Activated CD4-positive, alpha-beta T cell treated with anti-CD3 and anti-CD28 coated beads, Interleukin-2, amount 10 ng/mL, durations not matched to agents 7 days and 5 days (primary cell): ENCODE results near the gene RNF133. TPM values are rescaled to one million over a fixed set of nuclear protein-coding genes. Genes with fewer than 3 reads are reported as not detected.

Experiments used
- CTCF ChIA-PET: fragments of 350-600 bp; sonication (Branson Sonifier 250); formaldehyde crosslinking; loops from one replicate; lab custom pipeline; 2021; ENCODE audit warnings: antibody characterized with exemption; lab: Charles Lee
- POLR2A ChIA-PET: fragments of 350-600 bp; sonication (Branson Sonifier 250); formaldehyde crosslinking; loops from one replicate; lab custom pipeline; 2021; ENCODE audit warnings: antibody characterized with exemption; lab: Charles Lee
- DNase-seq: peaks from one replicate; pipeline ENCODE4 v3.0.0-alpha.2; 2020
- H3K27ac Mint-ChIP-seq: one replicate; pipeline ENCODE4 v1.8.0; 2021; ENCODE audit warnings: mild to moderate bottlenecking, moderate library complexity, mixed read lengths
- H3K27me3 Mint-ChIP-seq: one replicate; pipeline ENCODE4 v1.8.0; 2021; ENCODE audit warnings: mixed read lengths
- H3K36me3 Mint-ChIP-seq: one replicate; pipeline ENCODE4 v1.8.0; 2021; ENCODE audit warnings: low read depth, mixed read lengths
- H3K4me1 Mint-ChIP-seq: one replicate; pipeline ENCODE4 v1.8.0; 2021; ENCODE audit warnings: mixed read lengths
- H3K4me3 Mint-ChIP-seq: one replicate; pipeline ENCODE4 v1.8.0; 2021; ENCODE audit warnings: mild to moderate bottlenecking, moderate library complexity, mixed read lengths
- H3K9me3 Mint-ChIP-seq: one replicate; pipeline ENCODE4 v1.8.0; 2021; ENCODE audit warnings: mixed read lengths
- total RNA-seq, 2 experiments: library from RNA; stranded (reverse); gene quantifications; one replicate each; pipeline ENCODE4 v1.2.3, GENCODE V29; 2021

Gene RNF133
- total RNA-seq, 2 experiments from 2014 or later = not detected

- Mint-ChIP-seq H3K4me1 (no peaks in the 10 kb centered on the region), H3K27ac (no peak overlapping the region), H3K9me3 (no peaks in the 10 kb centered on the region), H3K4me3 (no peak overlapping the region), H3K36me3 (no peaks in the 10 kb centered on the region), H3K27me3 (no peaks in the 10 kb centered on the region)
- CTCF ChIA-PET = no interaction called here
- POLR2A ChIA-PET = no interaction called here
- DNase-seq = no peak
These were observed 12.0 kb upstream of the RNF133 start for GRCh38 chr7:122710916-122711315.

DNA sequence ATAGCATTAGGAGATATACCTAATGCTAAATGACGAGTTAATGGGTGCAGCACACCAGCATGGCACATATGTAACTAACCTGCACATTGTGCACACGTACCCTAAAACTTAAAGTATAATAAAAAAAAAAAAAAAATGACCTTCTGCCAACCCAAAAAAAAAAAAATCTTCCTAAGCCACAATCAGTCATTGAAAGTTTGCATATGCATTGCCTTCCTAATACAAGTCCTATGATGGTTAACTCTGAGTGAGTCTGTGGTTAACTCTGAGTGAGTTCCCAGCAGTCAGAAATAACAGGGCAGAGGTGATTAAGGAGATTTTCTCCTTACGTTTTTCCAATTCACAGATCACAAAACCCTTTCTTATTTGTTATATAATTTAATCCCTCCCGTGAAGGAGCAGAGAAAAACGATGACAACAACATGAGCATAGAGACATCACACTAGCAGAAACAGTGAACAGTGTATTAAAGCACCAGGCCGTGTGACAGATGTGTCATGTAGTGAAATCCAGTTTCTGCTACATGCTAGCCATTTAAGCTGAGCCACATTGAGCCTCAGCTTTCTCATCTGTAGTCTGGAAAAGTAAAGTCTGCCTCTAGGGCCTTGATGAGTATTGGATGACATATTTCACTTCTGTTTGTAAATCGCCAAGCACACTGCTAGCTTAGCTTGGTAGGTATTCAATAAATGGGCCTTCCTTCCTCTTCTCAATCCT is 11.2 kb upstream of the RNF133 start:
- Mint-ChIP-seq H3K4me3 (no peak overlapping the region), H3K36me3 (no peaks in the 10 kb centered on the region), H3K27me3 (no peaks in the 10 kb centered on the region), H3K4me1 (no peaks in the 10 kb centered on the region), H3K27ac (no peak overlapping the region), H3K9me3 (no peaks in the 10 kb centered on the region)
- CTCF ChIA-PET = no interaction called here
- DNase-seq = no peak
- POLR2A ChIA-PET = no interaction called here

DNA sequence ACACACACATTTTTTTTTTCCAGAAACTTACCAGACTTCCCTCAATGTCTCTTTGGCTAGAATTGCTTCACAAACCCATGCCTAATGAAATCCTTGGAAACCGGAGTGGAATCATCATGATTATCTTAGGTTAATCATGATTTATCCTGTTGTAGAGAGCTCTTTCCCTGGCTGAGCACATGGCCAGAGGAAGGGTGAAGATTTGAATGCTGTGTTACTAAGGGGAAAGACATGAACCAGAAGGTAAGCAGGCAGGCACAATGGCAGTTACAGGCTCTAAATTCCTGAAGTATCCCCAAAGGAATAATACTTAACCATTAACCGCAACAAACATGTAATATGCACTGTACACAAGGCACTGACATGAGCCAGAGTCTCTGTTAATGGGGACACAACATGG is 7.9 kb upstream of the RNF133 start:
- no peaks in the 10 kb centered on the region for H3K4me1 Mint-ChIP-seq
- no peaks in the 10 kb centered on the region for H3K27me3 Mint-ChIP-seq
- no peak overlapping the region for H3K27ac Mint-ChIP-seq
- ChIA-PET CTCF (no interaction called here), POLR2A (no interaction called here)
- H3K9me3 Mint-ChIP-seq = peaks cover 8% of the 10 kb centered on the region
- no peak overlapping the region for H3K4me3 Mint-ChIP-seq
- DNase-seq = no peak
- no peaks in the 10 kb centered on the region for H3K36me3 Mint-ChIP-seq

- no peak for DNase-seq
- Mint-ChIP-seq H3K4me3 (no peak within 1 kb of the TSS), H3K27ac (no peak within 1 kb of the TSS), H3K36me3 (no peaks in the 10 kb centered on the region), H3K4me1 (no peaks in the 10 kb centered on the region), H3K27me3 (no peaks in the 10 kb centered on the region), H3K9me3 (peaks cover 8% of the 10 kb centered on the region)
- ChIA-PET CTCF (no interaction called here), POLR2A (no interaction called here)
These were observed 4.1 kb upstream of the RNF133 start, which contains the start of gene RNF148 for GRCh38 chr7:122702872-122703510. RNF148 (minus strand) TSS chr7:122702922; CDS start chr7:122702750, 172 bp downstream.

- no peaks in the 10 kb centered on the region for H3K27me3 Mint-ChIP-seq
- ChIA-PET POLR2A (no interaction called here), CTCF (no interaction called here)
- no peaks in the 10 kb centered on the region for H3K4me1 Mint-ChIP-seq
- no peak for DNase-seq
- no peaks in the 10 kb centered on the region for H3K9me3 Mint-ChIP-seq
- no peak overlapping the region for H3K4me3 Mint-ChIP-seq
- H3K36me3 Mint-ChIP-seq = no peaks in the 10 kb centered on the region
- H3K27ac Mint-ChIP-seq = no peak overlapping the region
These were observed 3.1 kb downstream of the RNF133 start for GRCh38 chr7:122695816-122696215.

DNA sequence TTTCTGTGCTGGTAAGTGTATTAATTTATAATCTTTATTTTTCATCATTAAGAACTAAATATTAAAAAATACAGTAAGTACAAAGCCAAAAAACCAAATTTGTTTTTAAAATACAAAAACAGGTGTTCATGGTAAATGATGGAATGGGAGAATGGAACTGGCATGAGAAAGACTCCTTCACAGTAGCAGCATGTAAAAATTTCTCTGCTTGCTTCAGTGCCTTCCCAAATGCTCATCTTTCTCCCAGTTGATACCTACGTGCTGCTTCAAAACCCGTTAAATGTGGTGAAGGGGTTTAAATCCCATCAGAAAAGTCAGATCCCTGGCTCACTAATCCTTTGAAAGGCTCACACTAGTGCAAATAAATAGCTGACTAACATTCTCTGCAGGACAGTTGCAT is 4.2 kb downstream of the RNF133 start:
- no peaks in the 10 kb centered on the region for H3K27me3 Mint-ChIP-seq
- CTCF ChIA-PET = no interaction called here
- no peaks in the 10 kb centered on the region for H3K36me3 Mint-ChIP-seq
- H3K27ac Mint-ChIP-seq = no peak overlapping the region
- H3K4me3 Mint-ChIP-seq = no peak overlapping the region
- POLR2A ChIA-PET = no interaction called here
- H3K4me1 Mint-ChIP-seq = no peaks in the 10 kb centered on the region
- no peaks in the 10 kb centered on the region for H3K9me3 Mint-ChIP-seq
- DNase-seq = no peak

GRCh38 chr7:122692769-122693309 is 6.1 kb downstream of the RNF133 start:
- Mint-ChIP-seq H3K9me3 (no peaks in the 10 kb centered on the region), H3K27ac (no peak overlapping the region)
- POLR2A ChIA-PET = no interaction called here

GRCh38 chr7:122691569-122692235 is 7.2 kb downstream of the RNF133 start:
- Mint-ChIP-seq H3K4me1 (no peaks in the 10 kb centered on the region), H3K4me3 (no peak overlapping the region), H3K9me3 (no peaks in the 10 kb centered on the region), H3K36me3 (no peaks in the 10 kb centered on the region), H3K27me3 (no peaks in the 10 kb centered on the region), H3K27ac (no peak overlapping the region)
- DNase-seq = no peak
- POLR2A ChIA-PET = no interaction called here
- CTCF ChIA-PET = no interaction called here

More at GRCh38 chr7:122692769-122693309, 6.1 kb downstream of the RNF133 start:
- Mint-ChIP-seq H3K36me3 (no peaks in the 10 kb centered on the region), H3K4me3 (no peak overlapping the region), H3K27me3 (no peaks in the 10 kb centered on the region), H3K4me1 (no peaks in the 10 kb centered on the region)
- DNase-seq = no peak
- CTCF ChIA-PET = no interaction called here

GRCh38 chr7:122689346-122690109 is 9.4 kb downstream of the RNF133 start:
- no peak for DNase-seq
- CTCF ChIA-PET = interaction anchor here (0.5 kb wide), 1 partner anchor 105 kb away, joined by 3 read pairs; no protein-coding TSS in a partner anchor
- Mint-ChIP-seq H3K4me3 (no peak overlapping the region), H3K27ac (no peak overlapping the region), H3K27me3 (no peaks in the 10 kb centered on the region), H3K36me3 (no peaks in the 10 kb centered on the region), H3K4me1 (no peaks in the 10 kb centered on the region), H3K9me3 (no peaks in the 10 kb centered on the region)
- POLR2A ChIA-PET = no interaction called here

- Mint-ChIP-seq H3K4me1 (no peaks in the 10 kb centered on the region), H3K27ac (no peak overlapping the region), H3K36me3 (no peaks in the 10 kb centered on the region), H3K9me3 (no peaks in the 10 kb centered on the region), H3K4me3 (no peak overlapping the region), H3K27me3 (no peaks in the 10 kb centered on the region)
- DNase-seq = no peak
- CTCF ChIA-PET = interaction anchor here (0.5 kb wide), 1 partner anchor 106 kb away, joined by 3 read pairs; no protein-coding TSS in a partner anchor
- POLR2A ChIA-PET = no interaction called here
These were observed 10.4 kb downstream of the RNF133 start for GRCh38 chr7:122688400-122688998.

DNA sequence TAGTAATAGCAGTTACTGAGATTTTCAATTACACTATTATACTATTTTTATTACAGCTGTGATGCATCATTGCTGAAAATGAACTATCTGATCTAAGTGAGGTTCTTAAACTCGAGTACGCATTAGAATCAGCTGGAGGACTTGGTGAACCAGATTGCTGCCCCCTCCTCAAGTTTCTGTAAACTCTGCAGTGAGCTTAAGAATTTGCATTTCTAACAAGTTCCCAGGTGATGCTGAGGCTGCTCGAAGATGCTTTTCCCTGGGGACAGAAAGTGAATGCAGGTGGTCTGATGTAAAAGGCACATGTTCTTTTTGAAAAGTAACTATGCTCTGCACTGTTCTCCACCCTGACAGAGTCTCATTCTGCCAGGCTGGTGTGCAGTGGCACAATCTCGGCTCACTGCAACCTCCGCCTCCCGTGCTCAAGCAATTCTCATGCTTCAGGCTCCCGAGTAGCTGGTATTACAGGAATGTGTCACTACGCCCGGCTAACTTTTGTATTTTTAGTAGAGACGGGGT is 12.5 kb downstream of the RNF133 start:
- CTCF ChIA-PET = no interaction called here
- POLR2A ChIA-PET = no interaction called here
- DNase-seq = no peak
- no peak overlapping the region for H3K27ac Mint-ChIP-seq
- H3K36me3 Mint-ChIP-seq = no peaks in the 10 kb centered on the region
- H3K4me1 Mint-ChIP-seq = no peaks in the 10 kb centered on the region
- no peaks in the 10 kb centered on the region for H3K9me3 Mint-ChIP-seq
- no peak overlapping the region for H3K4me3 Mint-ChIP-seq
- no peaks in the 10 kb centered on the region for H3K27me3 Mint-ChIP-seq

GRCh38 chr7:122684504-122684903 is 14.4 kb downstream of the RNF133 start:
- no peak for DNase-seq
- H3K4me3 Mint-ChIP-seq = no peak overlapping the region
- no peak overlapping the region for H3K27ac Mint-ChIP-seq
- no peaks in the 10 kb centered on the region for H3K36me3 Mint-ChIP-seq
- H3K9me3 Mint-ChIP-seq = peaks cover under 1% of the 10 kb centered on the region
- no peaks in the 10 kb centered on the region for H3K27me3 Mint-ChIP-seq
- ChIA-PET CTCF (no interaction called here), POLR2A (no interaction called here)
- no peaks in the 10 kb centered on the region for H3K4me1 Mint-ChIP-seq
